DMS 273 treated with DMSO at 0.1 percent for 48 hours (cell line): Measurements from ENCODE around the gene SP9.

Experiments
- DNase-seq: peaks from one replicate; lab custom pipeline; 2025; lab: John Stamatoyannopoulos, UW

The SP9 gene

DNA sequence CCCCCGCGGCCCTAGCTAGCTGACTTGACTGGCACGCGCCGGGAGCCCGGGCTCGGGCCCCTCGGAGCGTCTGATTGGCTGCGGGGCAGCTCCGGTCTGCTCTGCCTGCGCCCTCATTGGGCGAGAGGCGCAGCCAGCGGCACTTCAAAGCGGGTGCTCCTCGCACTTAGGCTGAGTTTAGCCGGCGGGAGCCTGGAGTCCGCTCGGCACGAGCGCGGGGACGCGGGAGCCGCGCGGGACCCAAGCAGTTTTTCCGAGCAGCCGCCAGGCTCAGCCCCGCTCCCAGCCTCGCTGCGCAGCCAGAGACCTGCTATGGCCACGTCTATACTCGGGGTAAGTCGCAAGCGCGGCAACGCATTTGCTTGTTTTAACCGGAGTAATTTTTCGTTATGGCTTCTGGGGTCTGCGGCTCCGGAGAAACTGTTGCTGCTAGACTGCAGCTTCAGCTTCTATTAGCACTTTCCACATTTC is at the start of gene SP9:
TSS of gene SP9 (plus strand) at position 174 of the 471 bp plus-strand sequence. CDS start at position 313, 139 bp downstream.
- peak; percentile 34 for DNase-seq

DNA sequence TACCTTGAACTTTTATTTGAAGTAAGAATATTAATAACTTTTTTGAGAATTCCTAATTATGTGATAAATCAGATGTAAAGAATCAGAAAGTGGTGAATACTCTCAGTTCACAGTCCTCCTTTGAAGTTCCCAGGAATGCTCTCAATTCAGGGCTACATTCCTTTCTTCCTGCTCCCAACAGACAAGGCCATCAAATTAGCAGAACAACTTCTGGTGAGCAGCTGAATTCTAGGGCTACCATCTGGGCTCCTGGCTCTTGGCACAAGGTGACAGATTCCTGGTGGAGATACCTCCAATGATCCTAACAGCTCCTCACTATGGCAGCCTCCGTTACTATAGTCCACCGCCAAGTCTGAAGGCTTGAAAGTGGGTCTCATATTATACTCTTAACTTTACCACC is 48.6 kb upstream of the SP9 start:
- DNase-seq, result peak; percentile 54

DNA sequence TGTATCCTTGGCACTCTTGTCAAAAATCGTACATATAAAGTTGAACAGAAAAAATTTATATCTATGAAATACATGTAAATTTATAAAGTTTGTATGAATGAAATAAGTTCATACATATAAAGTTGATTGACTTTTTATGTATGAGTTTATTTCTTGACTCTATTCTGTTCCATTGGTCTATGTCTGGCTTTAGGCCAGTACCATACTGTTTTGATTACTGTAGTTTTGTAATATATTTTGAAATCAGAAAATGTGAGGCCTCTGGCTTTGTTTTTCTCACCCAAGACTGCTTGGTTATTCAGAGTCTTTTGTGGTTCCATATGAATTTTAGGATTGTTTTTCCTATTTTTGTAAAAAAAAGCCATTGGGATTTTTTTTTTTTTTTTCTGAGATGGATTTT is 41.8 kb upstream of the SP9 start:
- DNase-seq, result no peak

DNA sequence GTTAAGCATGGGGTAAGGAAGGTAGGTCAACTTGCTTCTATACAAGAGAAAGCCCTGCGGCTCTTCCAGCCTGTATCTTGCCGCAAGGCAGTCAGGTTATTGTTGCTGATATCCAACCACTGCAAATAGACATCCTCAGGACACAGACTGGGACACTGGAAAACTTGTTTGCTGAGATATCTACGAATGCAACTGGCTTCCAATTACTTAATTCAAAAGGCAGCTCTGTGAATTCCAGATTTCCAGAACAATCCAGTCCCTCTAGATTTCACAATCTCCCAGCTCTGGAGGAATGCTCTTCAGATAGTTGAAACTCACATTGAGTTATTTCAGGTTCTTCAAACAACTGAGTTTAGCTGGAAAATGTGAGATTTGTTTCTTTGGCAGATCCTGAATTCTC is 34.6 kb upstream of the SP9 start:
- no peak for DNase-seq

DNA sequence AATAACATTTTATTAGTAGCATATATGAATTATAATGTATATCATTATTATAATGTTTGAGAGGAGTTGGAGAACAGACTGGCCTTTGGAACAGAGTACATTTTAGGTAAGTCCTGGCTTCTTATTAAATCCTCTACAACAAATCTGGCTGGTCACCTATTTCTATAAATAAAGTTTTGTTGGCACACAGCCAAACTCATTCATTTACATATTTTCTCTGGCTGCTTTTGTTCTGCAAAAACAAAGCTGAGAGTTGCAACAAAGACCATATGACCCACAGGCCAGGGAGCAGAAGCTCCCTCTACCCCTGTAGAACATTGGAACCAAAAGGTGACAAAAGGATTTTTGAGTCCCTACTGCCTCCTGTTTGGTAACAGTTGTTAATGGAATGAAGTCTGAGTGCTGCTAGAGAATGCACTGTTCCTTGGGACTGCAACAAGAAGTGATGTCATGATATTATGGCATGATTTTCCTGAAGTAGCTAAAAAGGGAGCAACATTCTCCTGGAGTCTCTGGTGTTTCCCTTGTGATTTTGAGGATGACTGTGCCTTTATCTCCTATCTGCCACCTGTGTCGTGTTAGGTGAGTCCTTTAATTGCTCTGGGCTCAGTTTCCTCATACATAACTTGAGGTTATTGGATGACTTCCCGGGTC is 22.0 kb upstream of the SP9 start:
- DNase-seq, result no peak

DNA sequence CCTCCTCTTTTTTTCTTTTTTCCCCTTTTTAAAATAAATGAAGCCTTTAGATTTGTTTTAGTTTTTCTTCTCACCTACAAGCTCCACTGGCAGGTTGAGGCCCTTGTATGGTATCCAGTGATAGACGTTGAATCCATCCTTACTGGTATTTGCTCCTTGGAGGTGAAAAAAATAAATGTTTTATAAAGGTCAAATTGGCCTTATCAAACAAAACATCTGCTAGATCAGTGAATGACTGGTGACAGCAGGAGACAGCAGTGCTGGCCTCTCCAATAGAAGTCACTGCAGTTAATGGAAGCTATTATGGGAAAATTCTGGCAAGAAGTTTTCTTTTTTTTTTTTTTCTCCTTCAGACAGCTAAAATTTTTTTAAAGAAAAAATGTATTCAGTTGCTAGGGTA is 12.6 kb upstream of the SP9 start:
- DNase-seq, result no peak

DNA sequence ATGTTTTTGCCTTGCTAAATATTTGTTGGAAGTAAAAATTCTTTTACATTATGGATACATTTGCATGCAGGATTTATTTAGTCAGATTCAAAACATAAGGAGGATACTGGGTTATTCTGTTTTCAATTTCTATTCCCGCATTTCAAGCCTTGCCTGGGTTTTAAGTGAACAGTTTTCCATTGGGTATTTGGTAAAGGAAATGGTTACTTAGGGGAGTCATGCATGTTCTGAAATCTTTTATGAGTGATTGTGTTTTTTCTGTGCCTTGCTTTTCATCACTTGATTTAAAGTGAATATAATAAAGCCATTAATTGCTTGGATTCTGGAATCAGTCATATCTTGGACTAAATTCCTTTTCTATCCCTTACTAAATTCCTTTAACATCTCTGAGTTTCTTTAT is 12.0 kb upstream of the SP9 start:
- no peak for DNase-seq

DNA sequence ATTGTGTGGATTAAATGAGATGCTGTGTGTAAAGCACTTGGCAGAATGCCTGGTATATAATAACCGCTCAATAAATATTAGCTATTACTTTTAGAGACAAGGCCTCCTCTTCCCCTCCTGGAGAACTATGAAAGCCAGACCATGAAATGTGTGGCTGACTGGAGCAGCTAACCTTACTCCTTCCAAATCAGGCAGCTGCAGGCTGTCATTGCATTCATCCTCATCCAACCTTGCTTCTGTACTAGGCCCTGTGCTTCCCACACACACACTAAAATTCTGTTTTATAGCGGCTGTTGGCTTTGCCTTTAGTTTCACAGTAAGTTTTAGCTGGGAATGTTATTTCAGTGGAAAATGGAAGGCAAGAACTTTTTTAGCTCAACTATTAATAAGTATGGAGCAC is 10.2 kb upstream of the SP9 start:
- no peak for DNase-seq

DNA sequence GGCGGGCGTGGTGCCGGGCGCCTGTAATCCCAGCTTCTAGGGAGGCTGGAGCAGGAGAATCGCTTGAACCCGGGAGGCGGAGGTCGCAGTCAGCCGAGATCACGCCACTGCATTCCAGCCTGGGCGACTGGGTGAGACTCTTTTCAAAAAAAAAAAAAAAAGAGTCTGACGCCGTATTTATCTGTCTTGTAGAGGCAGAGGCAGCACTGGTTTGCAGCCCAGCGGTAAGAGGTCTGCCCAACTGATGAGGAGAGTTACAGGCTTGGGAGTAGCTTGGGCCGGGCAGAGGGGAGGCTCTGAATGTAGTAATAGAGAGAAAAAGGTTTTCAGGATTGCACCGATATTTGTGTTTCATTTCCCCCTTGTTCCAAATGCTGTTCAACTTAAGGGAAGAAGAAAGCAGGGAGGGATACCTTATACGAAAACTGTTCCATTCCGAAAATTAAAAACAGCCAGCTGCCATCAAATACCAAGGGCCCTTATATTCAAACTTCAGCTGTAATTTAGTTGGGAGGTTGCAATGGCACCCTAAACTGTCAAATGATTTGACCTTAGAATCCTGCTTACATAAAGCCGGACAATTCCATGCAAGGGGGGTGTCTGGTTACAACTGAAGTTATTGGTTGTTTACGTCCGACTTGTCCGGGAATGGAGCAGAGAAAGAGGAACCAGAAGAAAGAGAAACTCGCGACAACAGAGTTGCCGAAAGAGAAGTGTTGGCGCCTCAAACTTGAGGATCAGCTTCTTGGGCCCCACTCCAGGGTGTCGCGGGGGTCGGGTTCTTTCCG is 9.2 kb upstream of the SP9 start:
- no peak for DNase-seq

DNA sequence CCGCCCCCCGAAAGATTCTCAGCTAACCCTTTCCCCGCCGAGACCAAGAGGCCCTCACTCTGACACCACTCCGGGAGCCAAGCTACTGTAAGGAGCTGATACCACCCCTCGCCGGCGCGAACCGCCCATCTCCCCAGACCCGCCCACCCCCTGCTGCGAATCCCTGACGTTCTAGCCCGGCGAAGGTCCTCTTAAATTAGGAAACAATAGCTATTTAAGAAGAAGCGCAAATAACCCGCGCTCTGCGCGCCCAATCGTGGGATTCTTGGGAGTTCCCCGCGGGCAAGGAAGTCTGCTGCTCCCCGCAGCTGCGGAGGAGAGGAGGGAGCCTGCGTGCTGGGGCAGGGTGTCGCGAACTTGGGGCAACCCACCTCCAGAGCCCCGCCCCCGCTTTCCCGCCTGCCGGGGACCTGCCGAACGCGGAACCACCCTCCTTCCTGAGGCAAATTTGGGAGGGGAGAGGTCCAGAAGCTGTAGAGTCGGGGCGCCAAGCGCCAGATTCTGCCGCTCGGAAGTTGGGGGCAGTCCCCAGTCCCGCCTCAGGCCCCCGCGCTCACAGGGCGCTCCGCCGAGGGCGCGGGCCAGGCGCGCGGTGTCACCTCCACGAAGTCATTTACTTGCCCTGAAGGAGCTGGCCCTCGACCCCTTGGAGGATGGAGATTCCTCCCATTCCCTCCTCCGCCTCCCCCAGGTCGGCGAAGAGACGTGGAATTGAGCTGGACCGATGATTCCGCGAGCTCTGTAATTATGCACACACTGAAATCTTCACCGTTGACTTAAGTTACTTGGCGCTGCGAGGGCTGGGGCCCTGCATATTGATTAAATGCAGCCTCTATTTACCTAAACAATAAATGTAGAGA is 8.4 kb upstream of the SP9 start:
- DNase-seq, result no peak

DNA sequence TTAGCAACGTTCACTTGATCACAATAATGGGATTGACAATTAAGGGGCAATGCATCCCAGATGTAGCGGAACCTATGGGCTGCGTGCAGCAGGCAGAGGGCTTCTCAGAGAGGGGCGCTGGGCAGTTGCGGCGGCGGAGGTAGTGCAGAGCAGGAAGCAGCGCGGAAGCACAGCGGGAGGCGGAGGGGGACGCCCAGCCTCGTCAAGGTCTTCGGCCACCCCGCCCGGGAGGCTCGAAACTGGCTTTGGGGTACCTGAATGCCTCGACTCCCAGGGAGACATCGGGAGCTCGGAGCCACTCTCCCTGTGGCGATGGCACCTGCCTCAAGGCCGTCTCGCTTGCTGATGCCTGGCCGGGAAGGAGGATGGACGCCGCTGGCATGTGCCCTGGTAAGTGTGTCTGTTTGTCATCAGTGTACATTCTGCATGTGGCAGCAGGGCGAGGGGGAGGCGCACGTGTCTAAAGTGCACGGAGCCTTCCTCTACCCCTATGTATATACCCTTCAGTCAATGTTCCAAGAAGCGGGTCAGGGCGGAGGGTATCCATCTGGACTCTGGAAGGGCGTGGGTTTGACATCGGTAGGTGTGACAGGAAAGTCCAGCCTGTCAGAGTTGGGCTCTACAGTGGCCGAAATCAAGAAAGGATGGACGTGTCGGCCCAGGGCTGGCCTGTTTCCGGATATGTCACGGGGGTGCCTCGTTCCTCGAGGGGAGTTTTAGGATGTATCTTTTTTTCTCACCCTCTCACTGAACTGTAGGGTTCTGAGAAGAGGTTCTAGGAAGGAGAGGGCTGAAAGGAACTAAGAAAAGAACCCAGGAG is 7.5 kb upstream of the SP9 start:
- DNase-seq, result no peak

DNA sequence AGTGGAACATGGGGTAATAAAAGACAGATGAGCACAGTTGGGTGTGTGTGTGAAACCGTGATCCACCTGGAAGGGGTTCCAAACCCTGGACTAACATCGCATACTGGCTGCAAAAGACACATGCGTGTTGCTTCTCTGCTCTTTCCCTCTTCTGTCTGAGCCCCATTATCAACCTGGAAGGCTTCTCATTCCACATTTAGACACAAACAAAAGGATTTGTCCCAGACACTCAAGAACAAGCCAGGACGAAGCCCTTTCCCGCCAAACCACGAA is 7.0 kb upstream of the SP9 start:
- no peak for DNase-seq

DNA sequence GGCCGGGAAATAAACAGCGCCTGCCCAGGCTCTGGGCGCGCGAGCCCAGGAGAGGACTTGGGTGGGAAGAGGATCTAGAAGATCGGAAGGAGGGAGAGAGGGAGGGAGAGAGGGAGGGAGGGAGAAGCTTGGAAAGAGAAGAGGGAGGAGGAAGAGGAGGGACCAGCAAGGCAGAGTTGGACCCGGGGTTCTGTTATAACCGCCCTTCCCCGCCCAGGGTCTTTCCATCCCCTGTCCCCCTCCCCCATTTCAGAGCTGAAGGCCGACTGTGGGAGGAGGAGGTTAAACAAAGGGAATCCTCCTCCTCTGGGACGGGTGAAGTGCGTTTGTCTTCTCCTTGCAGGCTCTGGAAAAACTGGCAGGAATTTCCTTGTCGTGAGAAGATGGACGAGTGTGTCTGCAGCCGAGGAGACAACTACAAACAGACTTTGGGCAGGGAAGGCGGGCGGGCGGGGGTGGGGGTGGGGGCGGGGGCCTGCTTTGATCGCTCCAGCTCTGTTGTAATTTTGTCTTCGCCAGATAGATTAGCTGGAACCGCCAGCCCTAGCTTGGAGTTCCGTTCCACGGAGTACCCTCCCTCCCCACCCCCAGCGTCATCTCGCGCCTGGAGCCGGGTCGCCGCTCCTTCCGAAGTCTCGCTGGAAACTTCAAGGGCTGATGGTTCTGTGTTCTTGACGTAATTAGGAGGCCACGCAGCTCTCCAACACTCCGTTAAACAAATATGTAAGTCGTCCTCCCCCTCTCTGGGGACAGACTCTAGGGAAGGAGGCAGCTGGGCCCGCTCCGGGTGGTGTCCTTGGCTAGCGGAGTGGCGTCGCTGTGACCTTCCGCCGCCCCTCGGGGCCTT is 6.4 kb upstream of the SP9 start:
- no peak for DNase-seq

DNA sequence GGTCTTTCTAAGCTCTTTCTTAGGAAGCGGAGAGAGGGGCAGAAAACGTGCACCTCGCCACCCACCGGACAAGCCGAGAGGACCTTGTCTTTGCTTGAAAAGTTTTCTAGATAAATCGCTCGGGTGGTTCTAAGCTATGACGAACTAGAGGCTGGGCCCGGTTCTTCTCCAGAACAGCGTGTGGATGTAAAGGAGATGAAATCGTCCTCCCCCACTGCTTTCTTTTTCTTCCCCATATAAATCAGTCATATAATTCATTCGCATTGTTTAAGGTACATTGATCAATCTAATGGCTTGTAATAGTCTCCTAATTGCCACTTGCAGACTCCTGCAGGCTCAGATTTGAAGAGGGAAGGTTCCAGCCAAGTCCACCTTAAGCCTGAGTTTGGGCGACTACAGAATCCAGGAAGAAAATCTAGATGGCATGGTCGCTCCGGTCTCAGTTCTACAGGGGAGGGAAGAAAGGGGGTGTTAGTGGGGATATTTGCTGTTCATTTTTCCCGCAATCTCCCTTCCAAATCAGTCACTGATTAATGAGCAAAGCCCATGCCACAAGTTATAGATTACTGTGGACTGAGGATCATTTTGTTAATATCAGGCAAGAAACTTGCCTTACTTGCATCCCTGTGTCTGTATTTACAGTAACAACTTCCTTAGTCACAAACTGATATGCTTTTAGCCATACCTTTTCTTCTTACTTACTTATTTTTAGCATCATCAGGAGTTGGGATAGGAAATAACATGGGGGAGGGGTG is 5.6 kb upstream of the SP9 start:
- DNase-seq, result no peak

DNA sequence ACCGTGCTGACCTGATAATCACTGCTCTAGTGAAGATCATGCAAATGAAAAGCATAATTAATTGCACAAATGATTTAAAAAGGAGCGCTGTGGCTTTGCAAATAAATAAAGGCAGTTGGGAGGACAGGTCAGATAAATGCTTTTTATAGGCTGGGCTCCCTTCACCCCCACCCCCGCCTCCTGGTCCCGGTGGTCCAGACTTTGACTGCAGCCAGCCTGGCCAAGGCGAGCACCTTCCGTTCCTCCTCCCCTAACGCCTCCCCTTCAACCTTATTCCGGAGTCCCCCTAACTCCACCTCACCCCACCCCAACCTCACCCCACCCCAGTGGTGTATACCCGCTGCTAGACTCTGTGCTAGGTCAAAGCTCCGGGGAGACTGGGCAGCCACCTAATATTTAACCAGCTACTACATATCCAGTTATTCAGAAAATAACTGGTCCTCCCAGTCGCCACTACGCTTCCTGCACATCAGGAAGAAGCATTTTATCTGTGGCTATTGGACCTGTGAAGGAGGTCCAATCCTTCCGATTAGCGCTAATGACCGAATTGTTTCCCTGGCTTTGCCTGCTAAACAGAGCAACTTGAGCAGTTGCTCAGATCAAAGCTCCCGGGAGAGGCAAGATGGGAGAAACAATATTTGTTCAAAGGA is 3.7 kb upstream of the SP9 start:
- no peak for DNase-seq

DNA sequence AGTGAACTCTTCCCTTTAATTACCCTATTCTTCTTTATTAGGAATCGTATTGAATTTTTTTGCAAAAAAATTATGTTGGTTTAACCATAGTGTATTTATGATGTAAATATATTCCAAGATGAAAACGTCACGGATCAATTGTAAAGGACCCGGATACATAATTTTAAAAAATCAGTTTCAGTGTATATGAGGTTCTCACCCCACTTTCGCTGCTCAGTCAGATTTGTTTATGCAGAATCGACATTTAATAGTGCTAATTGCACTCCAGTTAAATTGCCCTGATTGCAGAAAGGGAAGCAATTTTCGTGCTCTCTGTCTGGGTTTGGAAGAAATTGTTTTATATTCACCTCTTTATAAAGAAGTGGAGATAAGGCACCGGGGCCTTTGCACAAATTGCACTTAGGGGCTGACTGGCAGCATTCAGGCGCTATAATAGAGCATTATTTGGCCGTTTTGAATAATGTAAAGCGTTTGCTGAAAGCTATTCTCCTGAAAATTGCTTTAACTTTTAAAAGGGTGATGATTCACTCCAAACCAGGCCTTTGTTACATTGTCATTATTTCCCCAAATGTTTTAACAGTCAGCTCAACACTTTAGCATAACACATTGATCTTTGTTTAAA is 3.0 kb upstream of the SP9 start:
- DNase-seq, result no peak

DNA sequence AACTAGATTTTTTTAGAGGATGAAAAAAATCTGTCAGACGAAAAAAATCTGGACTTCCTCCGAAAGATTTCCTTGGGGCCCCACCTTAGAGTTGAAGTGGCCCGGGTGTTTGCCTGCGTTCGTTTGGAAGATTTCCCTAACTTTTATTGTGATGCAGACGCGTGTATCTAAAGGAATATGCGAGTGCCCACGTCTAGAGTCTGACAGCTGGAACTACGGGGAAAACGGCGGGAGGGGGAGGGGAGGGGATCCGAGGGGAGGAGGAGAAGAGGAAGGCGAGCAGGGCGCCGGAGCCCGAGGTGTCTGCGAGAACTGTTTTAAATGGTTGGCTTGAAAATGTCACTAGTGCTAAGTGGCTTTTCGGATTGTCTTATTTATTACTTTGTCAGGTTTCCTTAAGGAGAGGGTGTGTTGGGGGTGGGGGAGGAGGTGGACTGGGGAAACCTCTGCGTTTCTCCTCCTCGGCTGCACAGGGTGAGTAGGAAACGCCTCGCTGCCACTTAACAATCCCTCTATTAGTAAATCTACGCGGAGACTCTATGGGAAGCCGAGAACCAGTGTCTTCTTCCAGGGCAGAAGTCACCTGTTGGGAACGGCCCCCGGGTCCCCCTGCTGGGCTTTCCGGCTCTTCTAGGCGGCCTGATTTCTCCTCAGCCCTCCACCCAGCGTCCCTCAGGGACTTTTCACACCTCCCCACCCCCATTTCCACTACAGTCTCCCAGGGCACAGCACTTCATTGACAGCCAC is 2.4 kb upstream of the SP9 start:
- no peak for DNase-seq

DNA sequence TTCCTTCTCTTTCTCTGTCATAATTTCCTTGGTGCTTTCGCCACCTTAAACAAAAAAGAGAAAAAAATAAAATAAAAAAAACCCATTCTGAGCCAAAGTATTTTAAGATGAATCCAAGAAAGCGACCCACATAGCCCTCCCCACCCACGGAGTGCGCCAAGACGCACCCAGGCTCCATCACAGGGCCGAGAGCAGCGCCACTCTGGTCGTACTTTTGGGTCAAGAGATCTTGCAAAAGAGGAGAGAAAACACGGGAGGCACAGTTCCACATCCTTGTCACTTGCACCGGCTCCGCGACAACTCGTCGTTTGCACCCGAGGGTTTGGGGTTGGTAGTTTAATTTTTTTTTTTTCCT is 1.8 kb upstream of the SP9 start:
- DNase-seq, result no peak
